ENCODE results near the gene ASRGL1.
A peak's percentile ranks its signal among the peaks of the same experiment; 100 is the strongest.

Gene ASRGL1

DNA sequence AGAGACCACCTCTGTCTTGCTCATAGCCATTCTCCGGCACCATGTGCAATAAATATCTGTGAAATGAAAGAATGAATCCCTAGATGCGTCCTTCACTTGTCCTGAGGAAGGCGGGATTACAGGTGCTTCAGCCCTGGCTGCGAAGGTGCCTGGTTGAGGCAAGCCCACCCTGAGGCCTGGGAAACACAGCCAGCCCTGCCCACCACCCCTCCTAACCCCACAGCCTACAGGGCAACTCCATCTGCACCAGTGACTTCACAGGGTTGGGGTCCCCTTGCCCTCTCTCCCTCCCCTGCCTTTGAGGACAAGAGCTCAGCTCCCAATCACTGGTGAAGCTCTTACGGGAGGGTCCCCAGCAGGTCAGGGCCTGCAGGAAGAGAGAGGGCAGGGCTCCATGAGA lies 64.1 kb downstream of the ASRGL1 start:
- TF ChIP-seq, protein P1, sequence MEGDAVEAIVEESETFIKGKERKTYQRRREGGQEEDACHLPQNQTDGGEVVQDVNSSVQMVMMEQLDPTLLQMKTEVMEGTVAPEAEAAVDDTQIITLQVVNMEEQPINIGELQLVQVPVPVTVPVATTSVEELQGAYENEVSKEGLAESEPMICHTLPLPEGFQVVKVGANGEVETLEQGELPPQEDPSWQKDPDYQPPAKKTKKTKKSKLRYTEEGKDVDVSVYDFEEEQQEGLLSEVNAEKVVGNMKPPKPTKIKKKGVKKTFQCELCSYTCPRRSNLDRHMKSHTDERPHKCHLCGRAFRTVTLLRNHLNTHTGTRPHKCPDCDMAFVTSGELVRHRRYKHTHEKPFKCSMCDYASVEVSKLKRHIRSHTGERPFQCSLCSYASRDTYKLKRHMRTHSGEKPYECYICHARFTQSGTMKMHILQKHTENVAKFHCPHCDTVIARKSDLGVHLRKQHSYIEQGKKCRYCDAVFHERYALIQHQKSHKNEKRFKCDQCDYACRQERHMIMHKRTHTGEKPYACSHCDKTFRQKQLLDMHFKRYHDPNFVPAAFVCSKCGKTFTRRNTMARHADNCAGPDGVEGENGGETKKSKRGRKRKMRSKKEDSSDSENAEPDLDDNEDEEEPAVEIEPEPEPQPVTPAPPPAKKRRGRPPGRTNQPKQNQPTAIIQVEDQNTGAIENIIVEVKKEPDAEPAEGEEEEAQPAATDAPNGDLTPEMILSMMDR (IDR thresholded peaks at IDR 0.05; ENCODE audit: insufficient read depth, missing control alignments), result no peak
- FAIRE-seq, result no peak
- DNase-seq (ENCODE audit: insufficient read length, low spot score), result peak; percentile 20

DNA sequence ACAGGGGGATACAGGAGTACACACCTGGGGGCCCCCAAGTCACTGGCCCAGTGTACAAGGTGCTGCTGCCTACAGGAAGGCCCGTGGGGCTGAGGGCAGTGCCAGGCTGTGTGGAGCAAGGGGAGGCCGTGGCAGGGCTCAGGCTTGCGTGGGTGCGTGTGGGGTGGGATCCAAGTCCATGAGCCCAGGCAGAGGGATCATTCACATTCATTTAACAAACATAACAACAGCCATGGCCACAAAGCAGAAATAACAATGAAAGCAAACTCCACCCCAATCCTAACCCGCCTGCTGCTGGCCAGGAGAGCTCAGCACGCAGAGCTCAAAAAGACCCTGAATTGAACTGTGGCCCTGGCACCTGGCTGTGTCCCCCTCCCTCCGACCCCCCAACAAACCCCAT lies 64.6 kb downstream of the ASRGL1 start:
- no peak for FAIRE-seq
- TF ChIP-seq, protein P1 (IDR thresholded peaks at IDR 0.05; ENCODE audit: insufficient read depth, missing control alignments), result no peak

DNA sequence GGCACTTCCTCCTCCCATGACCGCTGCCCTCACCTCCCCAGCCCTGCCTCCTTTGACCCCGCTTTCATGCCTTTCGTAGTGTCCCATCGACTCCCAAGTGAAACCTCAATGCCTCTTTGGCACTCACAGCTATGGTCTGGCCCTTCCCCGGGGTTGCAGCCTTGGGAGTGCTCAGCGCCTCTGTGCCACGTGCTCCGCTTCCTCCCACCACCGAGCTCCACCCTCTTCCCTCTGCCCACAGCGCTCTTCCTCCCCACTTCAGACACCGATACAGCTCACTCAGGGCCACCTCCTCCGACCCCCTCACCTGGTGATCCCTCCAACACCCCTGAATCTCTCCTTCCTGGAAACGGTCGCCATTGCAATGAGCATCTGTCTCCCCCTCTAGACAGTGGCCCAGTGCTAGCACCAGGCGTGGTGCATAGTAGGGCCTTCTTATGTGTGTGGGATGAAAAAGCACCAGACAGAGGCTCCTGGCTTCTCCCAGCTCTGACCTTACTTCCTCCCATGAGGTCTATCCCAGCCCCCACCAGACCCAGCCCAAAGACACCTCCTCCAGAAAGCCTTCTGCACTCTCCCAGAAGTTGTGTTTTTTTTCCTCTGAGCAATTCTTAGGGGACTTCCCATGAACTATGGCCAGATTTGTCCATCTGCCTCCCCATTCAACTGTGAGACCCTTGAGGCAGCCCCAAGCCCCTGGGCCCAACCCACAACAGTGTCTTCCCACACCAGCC lies 65.1 kb downstream of the ASRGL1 start:
- FAIRE-seq, result no peak
- TF ChIP-seq, protein P1 (IDR thresholded peaks at IDR 0.05; ENCODE audit: insufficient read depth, missing control alignments), result no peak
- peak; percentile 16 for DNase-seq (ENCODE audit: insufficient read length, low spot score)

More for the DNA sequence above, 64.6 kb downstream of the ASRGL1 start:
- DNase-seq (ENCODE audit: insufficient read length, low spot score), result peak; percentile 0

DNA sequence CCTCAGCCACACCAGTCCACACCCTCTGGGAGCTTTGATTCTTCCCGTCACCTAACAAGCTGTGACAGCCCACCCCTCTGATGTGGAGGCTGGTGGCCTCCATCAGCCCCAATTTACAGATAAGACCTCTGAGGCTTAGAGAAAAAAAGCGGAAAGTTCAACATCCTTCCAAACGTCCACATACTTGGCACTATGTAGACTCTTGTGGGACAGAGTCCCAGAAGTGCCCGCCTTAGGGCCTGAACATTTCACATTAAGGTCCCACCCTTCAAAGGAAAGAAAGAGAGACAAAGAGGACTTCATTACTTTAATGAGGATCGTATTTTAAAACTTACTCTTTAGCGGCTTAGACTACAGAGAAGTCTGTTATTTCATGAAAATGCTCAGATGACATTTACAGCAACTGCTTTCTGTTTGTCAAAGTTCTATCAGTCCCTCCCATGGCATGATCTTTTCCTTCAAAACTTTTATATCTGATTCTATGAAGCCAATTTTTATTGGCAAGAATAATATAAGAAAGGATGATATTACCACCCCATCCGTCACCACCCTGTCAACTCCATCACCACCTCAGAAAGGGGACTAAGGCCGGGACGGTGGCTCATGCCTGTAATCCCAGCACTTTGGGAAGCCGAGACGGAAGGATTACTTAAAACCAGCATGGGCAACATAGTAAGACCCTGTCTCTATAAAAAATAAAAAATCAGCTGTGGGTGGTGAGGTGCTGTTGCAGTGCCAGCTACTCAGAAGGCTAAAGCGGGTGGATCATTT lies 65.9 kb downstream of the ASRGL1 start:
- no peak for FAIRE-seq
- TF ChIP-seq, protein P1 (IDR thresholded peaks at IDR 0.05; ENCODE audit: insufficient read depth, missing control alignments), result no peak
- peak; percentile 11 for DNase-seq (ENCODE audit: insufficient read length, low spot score)

DNA sequence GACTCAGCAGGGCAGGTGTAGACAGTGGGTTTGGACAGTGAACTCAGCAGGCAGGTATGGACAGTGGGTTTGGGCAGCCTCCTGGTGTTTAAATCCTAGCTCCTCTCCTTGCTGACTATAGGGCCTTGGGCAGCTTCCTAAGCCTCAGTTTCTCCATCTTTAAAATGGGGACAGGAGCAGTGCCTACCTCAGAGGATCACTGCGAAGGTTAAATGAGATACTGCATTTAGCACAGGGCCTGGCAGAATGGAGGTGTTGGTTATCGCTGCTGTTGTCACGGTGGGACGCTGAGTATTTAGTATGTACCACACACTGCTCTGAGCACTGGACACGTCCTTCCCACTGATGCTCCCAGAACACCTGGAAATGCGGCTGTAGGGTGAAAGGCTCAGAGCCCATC lies 67.2 kb downstream of the ASRGL1 start:
- TF ChIP-seq, protein P1 (IDR thresholded peaks at IDR 0.05; ENCODE audit: insufficient read depth, missing control alignments), result no peak
- FAIRE-seq (no peak), DNase-seq (ENCODE audit: insufficient read length, low spot score) (peak; percentile 1)

DNA sequence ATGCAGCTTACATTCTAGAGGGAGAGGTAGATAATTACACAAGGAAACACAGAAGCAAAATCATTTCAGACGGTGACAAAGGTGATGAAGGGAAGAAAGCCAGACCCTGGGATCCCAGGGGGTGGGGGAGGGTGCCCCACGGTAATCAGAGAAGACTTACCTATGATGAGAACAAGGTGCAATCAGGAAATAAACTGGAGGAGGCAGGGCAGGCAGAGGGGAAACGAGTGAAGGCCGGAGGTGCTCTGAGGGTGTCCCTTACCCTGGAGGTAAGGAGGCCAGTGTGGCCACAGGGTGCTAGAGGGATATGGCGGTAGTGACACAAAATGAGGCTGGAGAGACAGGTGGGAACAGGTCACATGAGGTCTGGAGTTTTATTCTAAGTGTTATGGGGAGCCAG lies 67.7 kb downstream of the ASRGL1 start:
- DNase-seq (ENCODE audit: insufficient read length, low spot score) (peak; percentile 7), FAIRE-seq (no peak)

More for the DNA sequence above, 67.7 kb downstream of the ASRGL1 start:
- TF ChIP-seq, protein P1 (IDR thresholded peaks at IDR 0.05; ENCODE audit: insufficient read depth, missing control alignments), result no peak
